Neutrophil (primary cell): ENCODE measurements around the gene CPZ.

Experiments used
- H3K27ac ChIP-seq: fragments of 200-600 bp; sonication (generic); 2 replicates; pipeline ENCODE4 v1.5.1; 2016; ENCODE audit warnings: mild to moderate bottlenecking, moderate library complexity
- H3K27me3 ChIP-seq: fragments of 200-600 bp; sonication (generic); 2 replicates; pipeline ENCODE4 v1.6.0; 2016; ENCODE audit warnings: mild to moderate bottlenecking
- H3K36me3 ChIP-seq: fragments of 200-600 bp; sonication (generic); 2 replicates; pipeline ENCODE4 v1.5.1; 2017
- H3K4me1 ChIP-seq, 2 experiments: fragments of 200-600 bp in 1 of 2; sonication (generic) in 1 of 2; 1 replicate in 1 of 2; 2 replicates in 1 of 2; pipeline versions ENCODE4 v1.5.1 to v1.6.1; 2013 to 2016; ENCODE audit warnings: low read depth in 1 of 2, low read length in 1 of 2, mild to moderate bottlenecking in 1 of 2, moderate library complexity in 1 of 2; ENCODE audit not compliant: control insufficient read depth in 1 of 2, insufficient read depth in 1 of 2
- H3K4me3 ChIP-seq, 2 experiments: fragments of 200-600 bp in 1 of 2; sonication (generic) in 1 of 2; 1 replicate in 1 of 2; 2 replicates in 1 of 2; pipeline ENCODE4 v1.5.1; 2013 to 2016; ENCODE audit warnings: low read depth in 1 of 2, low read length in 1 of 2, mild to moderate bottlenecking in 1 of 2, moderate library complexity in 1 of 2
- H3K9me3 ChIP-seq: fragments of 200-600 bp; sonication (generic); 2 replicates; pipeline ENCODE4 v1.5.1; 2016
- TF ChIP-seq, protein P1 (sequence below): fragments of 200-600 bp; sonication (generic); IDR thresholded peaks from 2 replicates; pipeline ENCODE4 v1.5.1; 2016; ENCODE audit warnings: antibody characterized with exemption

CPZ gene

DNA sequence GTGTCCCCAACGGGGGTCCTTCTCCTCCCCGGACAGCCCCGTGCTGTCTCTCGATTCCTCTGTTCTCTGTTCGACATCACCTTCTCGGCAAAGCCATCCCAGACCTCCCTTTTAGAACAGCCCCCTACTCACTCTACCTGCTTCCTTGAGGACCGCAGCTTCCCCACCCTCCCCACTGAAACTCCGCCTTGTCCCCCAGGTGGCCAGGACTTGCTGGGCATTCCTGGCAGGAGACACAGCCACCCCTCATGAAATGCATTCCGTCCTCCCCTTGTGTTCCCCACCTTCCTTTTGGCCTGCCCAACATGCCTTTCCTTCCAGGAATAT is 47.2 kb upstream of the CPZ start:
- H3K27ac ChIP-seq = no peak overlapping the region

DNA sequence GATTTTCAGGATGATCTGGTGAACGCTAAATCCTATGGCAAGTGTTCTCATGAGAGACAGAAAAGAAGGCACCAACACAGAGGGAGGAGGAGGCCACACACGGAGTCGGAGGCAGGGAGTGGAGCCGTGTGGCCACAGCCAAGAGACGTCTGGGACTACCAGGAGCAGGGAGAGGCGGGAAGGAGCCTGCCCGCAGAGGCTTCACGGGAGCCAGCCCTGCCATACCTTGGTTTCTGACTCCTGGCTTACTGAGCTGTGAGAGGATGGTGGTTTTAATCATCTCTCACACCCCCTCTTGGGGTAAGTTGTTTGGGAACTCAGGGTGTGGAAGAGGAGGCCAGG is 45.8 kb upstream of the CPZ start:
- Histone ChIP-seq H3K27ac (no peak overlapping the region), H3K27me3 (peaks cover 14% of the 10 kb centered on the region), H3K4me3 (no peak overlapping the region), H3K9me3 (no peaks in the 10 kb centered on the region), H3K36me3 (no peaks in the 10 kb centered on the region), H3K4me1 (no peaks in the 10 kb centered on the region)
- TF ChIP-seq, protein P1, sequence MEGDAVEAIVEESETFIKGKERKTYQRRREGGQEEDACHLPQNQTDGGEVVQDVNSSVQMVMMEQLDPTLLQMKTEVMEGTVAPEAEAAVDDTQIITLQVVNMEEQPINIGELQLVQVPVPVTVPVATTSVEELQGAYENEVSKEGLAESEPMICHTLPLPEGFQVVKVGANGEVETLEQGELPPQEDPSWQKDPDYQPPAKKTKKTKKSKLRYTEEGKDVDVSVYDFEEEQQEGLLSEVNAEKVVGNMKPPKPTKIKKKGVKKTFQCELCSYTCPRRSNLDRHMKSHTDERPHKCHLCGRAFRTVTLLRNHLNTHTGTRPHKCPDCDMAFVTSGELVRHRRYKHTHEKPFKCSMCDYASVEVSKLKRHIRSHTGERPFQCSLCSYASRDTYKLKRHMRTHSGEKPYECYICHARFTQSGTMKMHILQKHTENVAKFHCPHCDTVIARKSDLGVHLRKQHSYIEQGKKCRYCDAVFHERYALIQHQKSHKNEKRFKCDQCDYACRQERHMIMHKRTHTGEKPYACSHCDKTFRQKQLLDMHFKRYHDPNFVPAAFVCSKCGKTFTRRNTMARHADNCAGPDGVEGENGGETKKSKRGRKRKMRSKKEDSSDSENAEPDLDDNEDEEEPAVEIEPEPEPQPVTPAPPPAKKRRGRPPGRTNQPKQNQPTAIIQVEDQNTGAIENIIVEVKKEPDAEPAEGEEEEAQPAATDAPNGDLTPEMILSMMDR = no peak

More for the DNA sequence above, 47.2 kb upstream of the CPZ start:
- TF ChIP-seq, protein P1 = no peak
- Histone ChIP-seq H3K4me1 (no peaks in the 10 kb centered on the region), H3K9me3 (no peaks in the 10 kb centered on the region), H3K27me3 (peaks cover 14% of the 10 kb centered on the region), H3K36me3 (no peaks in the 10 kb centered on the region), H3K4me3 (no peak overlapping the region)

DNA sequence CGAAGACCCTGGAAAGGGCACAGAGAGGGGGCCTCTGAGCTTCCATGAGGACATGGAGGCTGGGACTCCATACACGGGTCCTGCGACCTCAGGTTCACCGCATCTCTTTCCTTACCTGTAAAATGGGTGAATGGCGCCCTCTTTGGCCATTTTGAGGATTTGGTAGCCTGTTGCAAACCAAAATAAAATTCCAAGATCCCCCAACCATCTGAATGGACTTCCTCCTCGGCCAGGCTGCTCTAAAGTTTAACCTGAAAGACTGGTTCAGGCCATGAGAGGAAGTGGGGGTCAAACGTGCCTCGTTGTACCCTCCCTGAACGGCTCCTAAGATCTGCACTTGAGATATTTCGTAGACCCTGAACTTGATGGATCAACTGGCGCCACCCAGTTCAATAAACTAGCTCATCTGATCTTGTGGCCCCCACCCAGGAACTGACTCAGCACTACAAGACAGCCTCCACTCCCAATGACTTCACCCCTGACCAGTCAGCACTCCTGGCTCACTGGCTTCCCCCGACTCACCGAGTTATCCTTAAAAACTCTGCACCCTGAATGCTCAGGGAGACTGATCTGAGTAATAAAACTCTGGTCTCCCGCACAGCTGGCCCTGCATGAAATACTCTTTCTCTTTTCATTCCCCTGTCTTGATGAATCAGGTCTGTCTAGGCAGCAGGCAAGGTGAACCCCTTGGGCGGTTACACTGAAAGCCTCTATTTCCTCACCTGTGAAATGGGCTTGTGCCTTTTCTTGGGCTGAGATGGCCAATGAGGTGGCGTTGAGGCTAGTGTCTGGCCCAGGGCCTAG is 45.3 kb upstream of the CPZ start:
- H3K4me3 ChIP-seq = no peak overlapping the region
- peaks cover 14% of the 10 kb centered on the region for H3K27me3 ChIP-seq
- TF ChIP-seq, protein P1 = no peak
- no peaks in the 10 kb centered on the region for H3K9me3 ChIP-seq
- no peak overlapping the region for H3K27ac ChIP-seq
- H3K36me3 ChIP-seq = no peaks in the 10 kb centered on the region
- no peaks in the 10 kb centered on the region for H3K4me1 ChIP-seq

DNA sequence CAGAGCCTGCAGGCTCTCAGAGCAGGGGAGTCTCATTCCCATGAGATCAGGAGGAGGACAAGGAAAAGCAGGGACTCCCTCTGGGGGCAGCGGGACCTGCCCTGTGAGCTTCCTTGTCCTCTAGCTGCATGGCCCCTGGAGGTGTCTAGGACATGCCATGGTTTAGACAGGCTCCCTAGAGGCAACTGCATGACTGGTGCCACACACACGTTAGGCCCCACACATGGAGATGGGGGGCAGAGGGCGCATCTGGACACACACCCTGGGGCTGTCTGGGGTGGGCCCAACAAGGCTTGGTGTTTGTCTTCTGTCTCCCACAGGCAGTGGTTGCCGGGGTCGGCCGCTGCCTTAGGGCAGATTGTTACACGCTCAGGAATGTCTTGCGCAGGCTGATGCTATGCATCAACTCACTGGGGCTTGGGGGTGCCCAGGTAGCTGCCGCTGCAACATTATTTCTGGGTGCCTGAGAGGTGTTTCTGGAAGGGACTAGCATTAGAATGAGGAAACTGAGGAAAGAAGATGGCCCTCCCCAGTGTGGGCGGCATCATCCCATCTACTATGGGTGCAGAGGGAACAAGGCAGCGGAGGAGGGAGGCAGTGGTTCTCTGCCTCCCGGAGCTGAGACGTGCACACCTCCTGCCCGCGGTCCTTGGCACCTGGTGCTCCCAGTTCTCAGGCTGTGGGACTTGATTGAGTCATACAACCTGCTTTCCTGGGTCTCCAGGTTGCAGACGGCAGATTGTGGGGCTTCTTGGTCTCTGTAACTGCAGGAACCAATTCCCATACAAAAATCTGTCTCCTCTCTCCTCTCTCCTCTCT is 44.4 kb upstream of the CPZ start:
- no peaks in the 10 kb centered on the region for H3K4me1 ChIP-seq
- H3K9me3 ChIP-seq = no peaks in the 10 kb centered on the region
- no peaks in the 10 kb centered on the region for H3K36me3 ChIP-seq
- peaks cover 14% of the 10 kb centered on the region for H3K27me3 ChIP-seq
- TF ChIP-seq, protein P1 = no peak
- H3K27ac ChIP-seq = no peak overlapping the region
- H3K4me3 ChIP-seq = no peak overlapping the region

GRCh38 chr4:8548731-8549351 is 43.7 kb upstream of the CPZ start:
- Histone ChIP-seq H3K36me3 (no peaks in the 10 kb centered on the region), H3K27me3 (peaks cover 14% of the 10 kb centered on the region), H3K4me3 (no peak overlapping the region), H3K4me1 (no peaks in the 10 kb centered on the region), H3K27ac (no peak overlapping the region), H3K9me3 (no peaks in the 10 kb centered on the region)
- TF ChIP-seq, protein P1 = no peak
